ENCODE results near the gene DLGAP5. TPM values are rescaled to one million over a fixed set of nuclear protein-coding genes. Genes with fewer than 3 reads are reported as not detected.

DLGAP5 gene
- total RNA-seq, 1 donor from 2014 or later, result 40.8 TPM

- intact Hi-C loops (cut with micrococcal nuclease), result no loop called here
These were observed 2.6 kb downstream of the DLGAP5 start for GRCh38 chr14:55188686-55189295.

GRCh38 chr14:55180434-55180833 is 11.0 kb downstream of the DLGAP5 start:
- intact Hi-C loops (cut with micrococcal nuclease), result no loop called here

GRCh38 chr14:55180006-55180405 is 11.4 kb downstream of the DLGAP5 start:
- intact Hi-C loops (cut with micrococcal nuclease), result no loop called here

- intact Hi-C loops (cut with micrococcal nuclease), result no loop called here
These were observed 20.9 kb downstream of the DLGAP5 start for GRCh38 chr14:55170526-55170925.

DNA sequence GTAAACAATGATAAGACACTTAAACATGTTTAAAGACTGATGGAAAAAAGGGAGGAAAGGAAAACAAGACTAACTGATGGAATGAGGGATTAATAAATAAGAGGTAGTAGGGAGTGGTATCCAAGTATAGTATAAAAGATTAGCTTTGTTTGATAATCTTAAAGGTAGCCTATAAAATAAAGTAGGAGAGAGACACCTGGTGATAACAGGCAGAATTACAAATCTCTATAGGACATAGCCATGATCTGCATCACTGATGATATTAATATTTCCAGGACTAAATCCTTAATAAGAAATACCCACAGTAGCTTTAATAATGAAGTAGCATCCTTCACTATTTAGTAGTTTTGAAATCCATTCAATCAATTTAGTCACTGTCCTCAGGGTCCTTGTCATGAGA is 30.4 kb downstream of the DLGAP5 start:
- intact Hi-C loops (cut with micrococcal nuclease), result loop anchor here (1.0 kb wide), 3 partner anchors 72 to 595 kb away; partner anchors contain the start of gene MAPK1IP1L

- intact Hi-C loops (cut with micrococcal nuclease), result no loop called here
These were observed 33.0 kb downstream of the DLGAP5 start for GRCh38 chr14:55158412-55158811.

DNA sequence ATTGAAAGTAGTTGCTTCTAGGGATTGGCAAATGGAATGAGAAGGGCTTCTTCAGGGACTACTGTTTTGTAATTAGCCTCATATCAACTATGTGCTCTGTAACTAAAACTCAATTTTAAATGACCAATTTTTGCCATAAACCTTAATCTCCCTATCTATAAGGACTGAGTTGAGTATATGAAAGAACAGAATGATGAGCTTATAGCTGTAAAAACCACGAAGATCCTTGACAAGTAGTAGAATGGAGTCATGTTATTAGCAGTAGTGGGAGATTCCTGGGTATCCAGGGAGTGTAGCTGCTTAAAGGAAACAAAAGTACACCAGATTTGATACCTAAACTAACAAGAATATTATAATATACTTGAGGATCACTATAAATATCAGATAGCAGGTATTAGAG is 34.3 kb downstream of the DLGAP5 start:
- intact Hi-C loops (cut with micrococcal nuclease), result no loop called here

DNA sequence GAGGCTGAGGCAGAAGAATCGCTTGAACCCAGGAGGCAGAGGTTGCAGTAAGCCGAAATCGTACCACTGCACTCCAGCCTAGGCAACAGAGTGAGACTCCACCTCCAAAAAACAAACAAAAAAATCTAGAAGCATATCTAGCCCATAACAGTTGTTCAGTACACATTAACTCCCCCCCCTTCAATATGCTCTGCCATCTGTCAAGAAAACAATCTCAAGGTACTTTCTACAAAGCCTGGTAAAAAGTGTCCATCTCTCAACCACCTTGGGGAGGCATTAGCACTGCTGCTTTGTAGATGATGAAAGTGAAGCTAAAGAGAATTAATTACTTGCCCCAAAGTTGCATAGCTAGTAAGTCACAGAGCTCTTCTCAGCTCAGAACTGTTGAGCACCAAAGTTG is 37.4 kb downstream of the DLGAP5 start:
- intact Hi-C loops (cut with micrococcal nuclease), result no loop called here

GRCh38 chr14:55152052-55152753 is 39.2 kb downstream of the DLGAP5 start:
- intact Hi-C loops (cut with micrococcal nuclease), result no loop called here

DNA sequence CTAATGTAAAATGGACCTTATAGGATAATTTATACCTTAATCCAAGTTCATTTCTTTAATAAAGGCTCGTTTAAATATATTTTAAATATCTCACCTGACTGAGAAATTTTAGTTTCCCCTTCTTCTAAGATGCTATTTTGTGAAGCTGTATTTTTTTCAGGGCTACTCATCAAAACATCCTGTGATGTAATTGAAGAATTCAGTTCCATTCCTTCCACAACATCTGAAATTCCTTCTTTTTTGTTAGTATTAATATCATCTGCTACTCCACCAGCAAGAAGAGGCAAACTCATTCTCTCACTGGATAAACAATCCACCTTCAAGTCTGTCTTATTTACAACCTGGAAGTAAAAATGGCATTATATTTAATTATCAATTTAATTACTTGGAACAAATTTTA is 39.8 kb downstream of the DLGAP5 start:
- intact Hi-C loops (cut with micrococcal nuclease), result no loop called here

GRCh38 chr14:55146425-55146824 is 45.0 kb downstream of the DLGAP5 start:
- intact Hi-C loops (cut with micrococcal nuclease), result no loop called here

- intact Hi-C loops (cut with micrococcal nuclease), result no loop called here
These were observed 48.9 kb downstream of the DLGAP5 start for GRCh38 chr14:55142466-55142865.

DNA sequence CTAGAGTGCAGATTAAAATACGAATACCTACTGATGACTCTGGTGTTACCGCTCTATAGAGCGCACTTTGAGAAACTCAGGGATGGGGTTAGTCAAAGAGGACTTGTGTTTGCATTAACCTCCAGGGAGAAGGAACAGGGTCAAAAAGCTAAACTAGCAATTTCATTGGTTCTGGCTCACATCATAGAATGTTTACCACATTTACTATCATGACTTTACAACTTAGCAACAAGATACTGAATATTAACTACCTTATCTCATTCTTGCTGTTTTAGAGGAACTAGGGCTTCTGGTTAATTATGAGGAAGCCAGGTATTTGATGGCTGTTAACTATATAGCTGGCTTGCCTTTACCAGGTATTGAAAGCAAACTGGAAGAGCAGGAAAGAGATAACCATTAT is 49.6 kb downstream of the DLGAP5 start:
- intact Hi-C loops (cut with micrococcal nuclease), result no loop called here

GRCh38 chr14:55139696-55140509 is 51.5 kb downstream of the DLGAP5 start:
- intact Hi-C loops (cut with micrococcal nuclease), result no loop called here

GRCh38 chr14:55139141-55139540 is 52.2 kb downstream of the DLGAP5 start:
- intact Hi-C loops (cut with micrococcal nuclease), result no loop called here

DNA sequence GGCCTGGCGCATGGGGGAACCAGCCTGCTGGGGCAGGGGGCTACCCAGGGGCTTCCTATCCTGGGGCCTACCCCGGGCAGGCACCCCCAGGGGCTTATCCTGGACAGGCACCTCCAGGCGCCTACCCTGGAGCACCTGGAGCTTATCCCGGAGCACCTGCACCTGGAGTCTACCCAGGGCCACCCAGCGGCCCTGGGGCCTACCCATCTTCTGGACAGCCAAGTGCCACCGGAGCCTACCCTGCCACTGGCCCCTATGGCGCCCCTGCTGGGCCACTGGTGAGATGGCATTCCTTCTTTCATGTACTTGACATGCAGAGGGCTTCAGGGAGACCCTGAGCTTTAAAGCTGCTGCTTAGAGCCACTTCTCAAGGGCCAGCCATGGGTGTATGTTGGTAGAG is 53.3 kb downstream of the DLGAP5 start:
- intact Hi-C loops (cut with micrococcal nuclease), result no loop called here

DNA sequence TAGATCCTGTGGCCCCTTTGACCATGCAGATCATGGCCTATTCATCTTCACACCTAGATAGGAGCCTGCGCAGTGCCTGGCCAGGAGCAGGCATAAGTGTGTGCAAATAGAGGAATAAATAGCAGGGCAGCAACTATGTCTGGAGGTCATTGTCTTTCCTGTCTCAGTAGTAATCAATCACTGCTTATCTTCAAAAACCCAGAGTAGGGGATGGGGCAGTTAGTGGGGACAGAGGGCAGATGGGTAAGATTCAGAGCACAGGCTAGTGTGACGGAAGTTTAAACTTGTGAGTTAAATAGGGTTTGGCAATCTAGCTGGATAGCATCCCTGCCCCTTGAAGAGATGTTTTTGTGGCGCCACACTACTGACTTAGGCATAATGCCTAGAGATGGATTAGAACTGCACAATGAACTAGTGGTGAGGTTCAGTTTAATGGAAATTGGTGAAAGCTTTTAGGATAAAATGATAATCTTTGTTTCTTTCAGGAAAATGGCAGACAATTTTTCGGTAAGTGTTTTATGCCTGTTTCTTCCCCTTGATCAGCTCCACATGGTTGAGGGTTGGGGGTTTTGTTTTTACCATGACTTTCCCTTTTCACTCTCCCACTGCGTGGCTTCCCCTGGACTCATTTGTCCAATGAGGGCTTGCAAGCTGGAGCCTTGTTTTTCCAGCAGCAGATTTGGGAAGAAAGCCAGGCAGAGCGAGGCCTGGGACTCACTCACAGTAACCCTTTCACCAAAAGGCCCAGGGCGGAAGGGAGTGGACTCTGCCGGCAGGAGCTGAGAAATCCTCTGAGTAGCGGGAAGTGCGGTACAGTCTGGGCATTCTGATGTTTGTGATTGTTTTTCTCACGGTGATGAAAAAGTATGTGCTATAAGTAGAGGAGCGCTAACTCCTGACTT is 54.2 kb downstream of the DLGAP5 start:
- intact Hi-C loops (cut with micrococcal nuclease), result no loop called here

- intact Hi-C loops (cut with micrococcal nuclease), result no loop called here
These were observed 55.1 kb downstream of the DLGAP5 start for GRCh38 chr14:55136241-55136640.

DNA sequence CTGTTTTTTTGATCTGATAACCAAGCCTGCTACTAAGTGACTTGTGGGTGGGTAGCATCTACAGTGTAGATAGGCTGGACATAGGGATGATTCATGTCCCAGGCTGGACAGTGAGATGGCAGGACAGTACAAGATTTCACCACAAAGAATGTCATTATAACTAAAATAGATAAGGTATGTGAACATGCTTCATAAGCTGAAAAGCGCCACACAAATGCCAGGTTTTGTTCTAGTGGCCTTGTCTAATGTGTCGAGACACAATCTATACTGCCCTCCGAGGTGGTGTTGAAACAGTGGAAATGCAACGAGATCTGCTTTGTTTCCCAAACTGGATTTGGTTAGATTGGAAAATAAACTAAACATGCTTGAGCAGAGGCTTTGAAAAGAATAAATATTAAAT is 58.0 kb downstream of the DLGAP5 start:
- intact Hi-C loops (cut with micrococcal nuclease), result no loop called here

- intact Hi-C loops (cut with micrococcal nuclease), result no loop called here
These were observed 59.8 kb downstream of the DLGAP5 start for GRCh38 chr14:55131370-55132137.

- intact Hi-C loops (cut with micrococcal nuclease), result no loop called here
These were observed 61.2 kb downstream of the DLGAP5 start for GRCh38 chr14:55130196-55130550.

Data from T-helper 1 cell treated with Interleukin-12 subunit alpha and Interleukin-12 subunit beta and Interleukin-4 antibody, amounts not matched to agents 30 ng/mL and 1 ng/mL, for 36 hours (primary cell).